Hepatocyte (in vitro differentiated cells): ENCODE results near the gene POGK.

Source experiments
- CTCF ChIP-seq: fragments of 200-600 bp; sonication (generic); IDR thresholded peaks from 2 replicates; pipeline ENCODE4 v1.5.1; 2016; ENCODE audit warnings: antibody characterized with exemption, mild to moderate bottlenecking; ENCODE audit not compliant: poor library complexity
- EZH2 ChIP-seq: fragments of 200-600 bp; sonication (generic); IDR thresholded peaks from 2 replicates; pipeline ENCODE4 v1.6.1; 2016; ENCODE audit warnings: antibody characterized with exemption, mild to moderate bottlenecking, borderline replicate concordance

GRCh38 chr1:166874464-166874863 lies 35.2 kb downstream of the POGK start:
- no peak for TF ChIP-seq CTCF
- no peak for TF ChIP-seq EZH2
